ENCODE measurements around the gene EPS8L3.
"Not testable (repeated sequence)": the region's sequence is repeated elsewhere in the genome, so short reads cannot be mapped to it uniquely, and the experiment has no call there.

Gene EPS8L3

DNA sequence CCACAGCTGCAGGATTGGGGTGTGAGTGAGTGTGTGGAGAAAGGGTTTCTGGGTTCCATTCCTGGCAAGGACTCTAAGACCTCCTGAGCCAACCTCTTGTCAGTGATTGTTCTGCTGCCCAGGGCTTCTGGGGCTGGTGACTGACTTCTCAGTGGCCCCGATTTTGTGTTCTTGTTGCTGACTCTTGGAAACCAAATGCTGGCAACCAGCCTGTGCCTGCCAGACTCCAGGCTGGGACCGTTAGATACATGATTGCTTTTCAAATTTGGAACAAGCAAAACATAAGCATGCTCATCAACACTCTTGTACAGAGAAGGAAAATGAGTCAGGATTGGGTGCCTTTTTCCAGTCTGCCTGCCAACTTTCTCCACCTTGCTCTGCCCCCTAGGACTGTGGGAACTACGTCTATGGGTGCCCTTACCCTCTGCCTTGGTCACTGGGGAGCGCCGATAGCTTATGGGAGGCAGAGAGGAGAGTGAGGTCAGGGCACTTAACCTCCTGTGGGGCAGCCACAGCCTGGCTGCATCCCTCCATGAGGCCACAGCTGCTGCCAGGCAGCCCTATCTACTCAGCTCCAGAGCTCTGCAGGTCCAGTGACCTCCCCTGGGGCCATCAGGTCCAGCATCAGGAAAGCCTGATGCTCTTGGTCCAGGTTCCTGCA, 39.3 kb upstream of the EPS8L3 start:
- H3K9me3 ChIP-seq: no peaks in the 10 kb centered on the region
- peaks cover 14 to 21% of the 10 kb centered on the region in 2 experiments for H3K4me1 ChIP-seq (ENCODE audit: control insufficient read depth in 1 of 2, insufficient read depth in 1 of 2, low read depth in 1 of 2, low read length in 1 of 2)
- no peak overlapping the region for H3K27ac ChIP-seq
- H3K27me3 ChIP-seq: no peaks in the 10 kb centered on the region
- TF ChIP-seq, protein P1, sequence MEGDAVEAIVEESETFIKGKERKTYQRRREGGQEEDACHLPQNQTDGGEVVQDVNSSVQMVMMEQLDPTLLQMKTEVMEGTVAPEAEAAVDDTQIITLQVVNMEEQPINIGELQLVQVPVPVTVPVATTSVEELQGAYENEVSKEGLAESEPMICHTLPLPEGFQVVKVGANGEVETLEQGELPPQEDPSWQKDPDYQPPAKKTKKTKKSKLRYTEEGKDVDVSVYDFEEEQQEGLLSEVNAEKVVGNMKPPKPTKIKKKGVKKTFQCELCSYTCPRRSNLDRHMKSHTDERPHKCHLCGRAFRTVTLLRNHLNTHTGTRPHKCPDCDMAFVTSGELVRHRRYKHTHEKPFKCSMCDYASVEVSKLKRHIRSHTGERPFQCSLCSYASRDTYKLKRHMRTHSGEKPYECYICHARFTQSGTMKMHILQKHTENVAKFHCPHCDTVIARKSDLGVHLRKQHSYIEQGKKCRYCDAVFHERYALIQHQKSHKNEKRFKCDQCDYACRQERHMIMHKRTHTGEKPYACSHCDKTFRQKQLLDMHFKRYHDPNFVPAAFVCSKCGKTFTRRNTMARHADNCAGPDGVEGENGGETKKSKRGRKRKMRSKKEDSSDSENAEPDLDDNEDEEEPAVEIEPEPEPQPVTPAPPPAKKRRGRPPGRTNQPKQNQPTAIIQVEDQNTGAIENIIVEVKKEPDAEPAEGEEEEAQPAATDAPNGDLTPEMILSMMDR (IDR thresholded peaks at IDR 0.05): no peak
- no peak overlapping the region for H3K4me3 ChIP-seq (ENCODE audit: low read depth in 1 of 2, low read length in 1 of 2)
- H3K36me3 ChIP-seq: no peaks in the 10 kb centered on the region

DNA sequence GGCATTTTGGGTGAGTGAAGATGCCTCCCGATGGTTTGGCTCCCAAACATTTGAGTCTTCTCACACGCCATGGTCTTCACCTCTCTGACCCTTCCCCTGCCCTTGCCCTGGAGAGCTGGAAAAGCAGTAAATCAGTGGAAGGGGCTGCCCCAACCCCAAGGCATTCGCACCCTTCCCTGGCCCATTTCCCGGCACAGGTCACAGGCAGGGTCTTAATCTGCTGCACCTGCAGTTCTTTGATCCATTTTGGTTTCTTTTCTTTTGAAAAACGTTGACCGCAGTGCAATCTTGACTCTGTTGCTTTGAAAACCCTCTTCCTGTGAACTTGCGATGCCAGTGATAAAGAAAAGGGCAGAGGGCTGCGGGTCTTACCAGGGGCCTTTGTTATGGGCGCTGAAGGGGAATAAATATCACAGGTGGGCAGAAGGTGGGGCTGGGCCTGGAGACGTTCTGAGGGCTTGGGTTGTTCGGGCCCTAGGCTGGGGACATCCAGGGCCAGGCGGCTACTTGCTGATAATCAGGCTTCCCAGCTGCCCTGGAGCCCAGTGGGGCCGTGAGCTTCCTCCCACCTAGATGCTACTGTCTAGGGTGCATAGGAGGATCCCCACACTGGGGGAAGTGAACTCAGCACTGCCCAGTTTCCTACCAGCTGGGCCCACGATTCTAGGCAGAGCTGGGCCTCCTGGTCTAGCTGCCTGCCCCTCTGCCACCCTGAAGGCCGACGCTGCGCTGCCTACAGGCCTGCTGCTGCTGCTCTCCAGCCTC, 38.6 kb upstream of the EPS8L3 start:
- Histone ChIP-seq H3K4me1 (ENCODE audit: control insufficient read depth in 1 of 2, insufficient read depth in 1 of 2, low read depth in 1 of 2, low read length in 1 of 2) (peaks cover 20 to 27% of the 10 kb centered on the region in 2 experiments), H3K27ac (no peak overlapping the region), H3K27me3 (no peaks in the 10 kb centered on the region), H3K9me3 (no peaks in the 10 kb centered on the region), H3K4me3 (ENCODE audit: low read depth in 1 of 2, low read length in 1 of 2) (no peak overlapping the region), H3K36me3 (no peaks in the 10 kb centered on the region)
- TF ChIP-seq, protein P1 (IDR thresholded peaks at IDR 0.05): no peak

DNA sequence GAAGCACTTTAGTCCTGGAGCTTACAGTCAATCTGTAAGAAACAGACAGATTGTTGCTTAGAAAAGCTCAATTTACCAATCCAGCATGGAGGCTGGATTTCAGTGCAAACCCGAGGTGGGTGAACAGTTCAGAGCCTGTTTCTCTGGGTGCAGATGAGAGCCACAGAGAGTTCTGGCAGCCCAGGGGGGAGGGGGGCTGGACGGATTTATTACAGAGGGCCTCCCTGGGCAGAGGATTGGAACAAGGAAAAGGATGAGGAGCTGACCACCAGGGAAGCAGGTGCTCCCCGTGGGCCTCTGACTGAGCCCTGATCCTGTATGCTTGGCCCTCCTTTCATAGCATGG, 38.0 kb upstream of the EPS8L3 start:
- Histone ChIP-seq H3K36me3 (no peaks in the 10 kb centered on the region), H3K27ac (no peak overlapping the region), H3K9me3 (no peaks in the 10 kb centered on the region), H3K27me3 (no peaks in the 10 kb centered on the region), H3K4me3 (ENCODE audit: low read depth in 1 of 2, low read length in 1 of 2) (no peak overlapping the region), H3K4me1 (ENCODE audit: control insufficient read depth in 1 of 2, insufficient read depth in 1 of 2, low read depth in 1 of 2, low read length in 1 of 2) (peaks cover 20 to 27% of the 10 kb centered on the region in 2 experiments)
- TF ChIP-seq, protein P1 (IDR thresholded peaks at IDR 0.05): no peak

DNA sequence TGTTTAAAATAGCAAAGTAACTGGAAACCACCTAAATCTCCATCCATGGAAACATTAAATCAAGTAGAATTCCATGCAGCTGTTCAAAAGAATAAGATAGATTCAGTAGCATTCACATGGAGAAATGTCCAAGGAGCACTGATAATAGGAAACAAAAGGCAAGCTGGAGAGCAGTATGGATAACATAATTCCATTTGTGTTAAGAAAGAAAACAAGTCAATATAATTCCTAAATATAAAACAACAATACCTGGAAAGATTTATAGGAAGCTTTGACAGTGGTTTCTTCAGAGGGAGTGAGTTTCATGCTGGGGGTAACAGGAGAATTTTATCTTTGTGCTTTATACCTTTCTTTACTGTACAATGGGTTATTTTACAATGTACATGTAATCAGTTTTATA, 36.6 kb upstream of the EPS8L3 start:
- Histone ChIP-seq H3K27me3 (no peaks in the 10 kb centered on the region), H3K36me3 (no peaks in the 10 kb centered on the region), H3K27ac (no peak overlapping the region), H3K4me1 (ENCODE audit: control insufficient read depth in 1 of 2, insufficient read depth in 1 of 2, low read depth in 1 of 2, low read length in 1 of 2) (peaks cover 23 to 24% of the 10 kb centered on the region in 2 experiments), H3K4me3 (ENCODE audit: low read depth in 1 of 2, low read length in 1 of 2) (no peak overlapping the region), H3K9me3 (no peaks in the 10 kb centered on the region)
- TF ChIP-seq, protein P1 (IDR thresholded peaks at IDR 0.05): no peak

DNA sequence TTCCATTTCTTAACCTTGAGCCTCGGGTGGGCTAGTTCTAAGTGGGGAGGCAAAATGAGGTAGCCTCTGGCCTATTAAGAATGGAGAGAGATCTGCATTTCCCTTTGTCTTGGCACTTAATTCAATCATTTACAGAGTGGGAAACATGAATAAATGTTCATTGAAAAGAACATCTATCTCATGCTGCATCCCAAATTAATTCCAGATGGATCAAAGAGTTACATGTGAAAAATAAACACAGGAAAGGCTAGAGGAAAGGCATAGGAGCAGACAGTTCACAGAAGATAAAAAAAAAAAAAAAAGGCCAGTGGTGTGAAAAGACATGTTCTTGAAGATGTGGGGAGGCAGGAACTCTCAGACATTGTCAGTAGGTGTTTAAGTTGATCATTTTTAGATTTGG, 35.7 kb upstream of the EPS8L3 start:
- TF ChIP-seq, protein P1 (IDR thresholded peaks at IDR 0.05): no peak
- no peaks in the 10 kb centered on the region for H3K36me3 ChIP-seq
- no peak overlapping the region for H3K27ac ChIP-seq
- no peak overlapping the region for H3K4me3 ChIP-seq (ENCODE audit: low read depth in 1 of 2, low read length in 1 of 2)
- peaks cover 30 to 32% of the 10 kb centered on the region in 2 experiments for H3K4me1 ChIP-seq (ENCODE audit: control insufficient read depth in 1 of 2, insufficient read depth in 1 of 2, low read depth in 1 of 2, low read length in 1 of 2)
- no peaks in the 10 kb centered on the region for H3K9me3 ChIP-seq
- no peaks in the 10 kb centered on the region for H3K27me3 ChIP-seq

DNA sequence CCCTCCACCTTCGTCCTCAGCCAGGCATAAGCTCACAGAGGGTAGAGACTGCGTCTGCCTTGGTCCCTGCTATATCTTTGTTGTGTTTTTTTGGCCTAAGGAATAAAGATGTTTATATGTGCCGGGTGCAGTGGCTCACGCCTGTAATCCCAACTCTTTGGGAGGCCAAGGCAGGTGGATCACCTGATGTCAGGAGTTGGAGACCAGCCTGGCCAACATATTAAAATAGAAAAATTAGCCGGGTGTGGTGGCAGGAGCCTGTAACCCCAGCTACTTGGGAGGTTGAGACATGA, 33.5 kb upstream of the EPS8L3 start:
- H3K4me3 ChIP-seq (ENCODE audit: low read depth in 1 of 2, low read length in 1 of 2); H3K36me3 ChIP-seq; H3K27me3 ChIP-seq; H3K9me3 ChIP-seq: not testable (repeated sequence)
- H3K4me1 ChIP-seq (ENCODE audit: control insufficient read depth in 1 of 2, insufficient read depth in 1 of 2, low read depth in 1 of 2, low read length in 1 of 2): peaks cover 51 to 54% of the 10 kb centered on the region in 2 experiments
- H3K27ac ChIP-seq: peak overlapping the region; percentile 44
